HG02840 (cell line): Measurements from ENCODE around the gene CHN2.

Experiments
- ATAC-seq: cut with Tn5 transposase; IDR thresholded peaks from one replicate; pipeline ENCODE4 v1.9.1; 2021; ENCODE audit warnings: mild to moderate bottlenecking, moderate library complexity, moderate number of reproducible peaks; ENCODE audit not compliant: unreplicated experiment, low FRiP score

CHN2 gene

GRCh38 chr7:29278337-29279069 lies 83.9 kb downstream of the CHN2 start:
- no peak for ATAC-seq

- no peak for ATAC-seq
These were observed 87.4 kb downstream of the CHN2 start for GRCh38 chr7:29281782-29282541.

- ATAC-seq = no peak
These were observed 88.3 kb downstream of the CHN2 start for GRCh38 chr7:29282819-29283414.

- ATAC-seq = no peak
These were observed 90.3 kb downstream of the CHN2 start for GRCh38 chr7:29284696-29285443.

GRCh38 chr7:29285444-29285793 lies 90.8 kb downstream of the CHN2 start:
- ATAC-seq = no peak

- no peak for ATAC-seq
These were observed 91.3 kb downstream of the CHN2 start for GRCh38 chr7:29285861-29286260.

- ATAC-seq = no peak
These were observed 92.8 kb downstream of the CHN2 start for GRCh38 chr7:29287366-29287765.

- no peak for ATAC-seq
These were observed 93.9 kb downstream of the CHN2 start for GRCh38 chr7:29288181-29289091.

- peak; percentile 70 for ATAC-seq
These were observed 94.8 kb downstream of the CHN2 start for GRCh38 chr7:29289156-29290021.

GRCh38 chr7:29290829-29291228 lies 96.3 kb downstream of the CHN2 start:
- ATAC-seq = no peak

- ATAC-seq = no peak
These were observed 97.4 kb downstream of the CHN2 start for GRCh38 chr7:29291723-29292618.

- no peak for ATAC-seq
These were observed 98.5 kb downstream of the CHN2 start for GRCh38 chr7:29292886-29293658.

- ATAC-seq = no peak
These were observed 101.8 kb downstream of the CHN2 start for GRCh38 chr7:29296421-29296820.

- no peak for ATAC-seq
These were observed 102.8 kb downstream of the CHN2 start for GRCh38 chr7:29297194-29297890.

GRCh38 chr7:29299086-29299485 lies 104.5 kb downstream of the CHN2 start:
- no peak for ATAC-seq

- no peak for ATAC-seq
These were observed 105.5 kb downstream of the CHN2 start for GRCh38 chr7:29300026-29300480.

- no peak for ATAC-seq
These were observed 106.1 kb downstream of the CHN2 start for GRCh38 chr7:29300649-29301048.
